K562 (cell line): Measurements from ENCODE around the gene TUBB4B. TPM values are rescaled to one million over a fixed set of nuclear protein-coding genes. Genes with fewer than 3 reads are reported as not detected.
A peak's percentile ranks its signal among the peaks of the same experiment; 100 is the strongest.

Experiments used
- AFF4 ChIP-seq: sonication (generic); formaldehyde crosslinking; IDR thresholded peaks from 2 replicates; pipeline ENCODE4 v1.8.0; 2023; ENCODE audit warnings: mild to moderate bottlenecking, missing genetic modification reagents
- BACH1 ChIP-seq: fragments of 200-800 bp; sonication (Bioruptor generic); IDR thresholded peaks from 2 replicates; pipeline ENCODE4 v1.6.1; 2016; ENCODE audit warnings: missing genetic modification characterization, missing compliant biosample characterization
- E2F6 ChIP-seq, 2 experiments: IDR thresholded peaks; 2 replicates each; pipeline ENCODE4 v1.6.1; 2011; ENCODE audit warnings: borderline replicate concordance in 1 of 2, control low read depth in 1 of 2, low read depth in 1 of 2, low read length in 1 of 2, mild to moderate bottlenecking in 1 of 2, mixed read lengths in 1 of 2, moderate library complexity in 1 of 2; ENCODE audit not compliant: insufficient read depth in 1 of 2, insufficient read length in 1 of 2, poor library complexity in 1 of 2, severe bottlenecking in 1 of 2; ENCODE audit errors: extremely low read depth in 1 of 2
- FOXJ3 ChIP-seq: sonication (generic); formaldehyde crosslinking; IDR thresholded peaks from 2 replicates; pipeline ENCODE4 v1.4.0; 2020; ENCODE audit warnings: mild to moderate bottlenecking, missing genetic modification reagents
- NCOA6 ChIP-seq: fragments of 450-650 bp; IDR thresholded peaks from 2 replicates; pipeline ENCODE4 v1.6.1; 2017; ENCODE audit warnings: mild to moderate bottlenecking
- REST ChIP-seq, 2 experiments: fragments of 450-650 bp; formaldehyde crosslinking in 1 of 2; IDR thresholded peaks; 2 replicates each; pipeline versions ENCODE4 v1.4.0 to v1.6.1; 2014 to 2020; ENCODE audit warnings: mild to moderate bottlenecking in 2 of 2, borderline replicate concordance in 1 of 2, low read depth in 1 of 2
- RFX1 ChIP-seq: fragments of 450-650 bp; IDR thresholded peaks from 2 replicates; pipeline ENCODE4 v1.6.1; 2016; ENCODE audit warnings: mild to moderate bottlenecking, moderate library complexity
- SMARCA5 ChIP-seq: fragments of 450-650 bp; IDR thresholded peaks from 2 replicates; pipeline ENCODE4 v1.6.1; 2016
- SMARCC2 ChIP-seq: fragments of 450-650 bp; IDR thresholded peaks from 2 replicates; pipeline ENCODE4 v1.6.1; 2017; ENCODE audit warnings: antibody characterized with exemption, moderate library complexity, mild to moderate bottlenecking, low read depth
- XRCC5 ChIP-seq: fragments of 200-400 bp; formaldehyde crosslinking; IDR thresholded peaks from 2 replicates; pipeline ENCODE4 v1.6.1; 2017; ENCODE audit warnings: low read depth, mild to moderate bottlenecking, low read length
- ZBTB17 ChIP-seq: fragments of 450-650 bp; formaldehyde crosslinking; IDR thresholded peaks from 2 replicates; pipeline ENCODE4 v1.4.0; 2020; ENCODE audit warnings: mild to moderate bottlenecking
- ZBTB43 ChIP-seq: sonication (generic); formaldehyde crosslinking; IDR thresholded peaks from 2 replicates; pipeline ENCODE4 v1.8.0; 2023; ENCODE audit warnings: mild to moderate bottlenecking, missing genetic modification reagents
- polyA plus RNA-seq, 8 experiments: library from polyadenylated mRNA; depleted of rRNA in 4 of 8; stranded (reverse) in 5 of 8; unstranded in 3 of 8; fragments of >200 nt; fragmentation: Nextera tagmentation in 2 of 8; fragmentation: Illumina TruSeq in 1 of 8; extraction: Ambion mirVana in 2 of 8; extraction: Trizol in 1 of 8; gene quantifications; 2 replicates each; pipeline versions ENCODE4 v1.2.1 to v1.2.3, GENCODE V29; 2011 to 2014; ENCODE audit warnings: inconsistent platforms in 1 of 8, missing spikeins in 1 of 8
- total RNA-seq, 7 experiments: library from RNA; depleted of rRNA in 6 of 7; stranded (reverse); fragments of >200 nt in 6 of 7; fragmentation: Illumina TruSeq in 2 of 7; extraction: Trizol in 2 of 7; gene quantifications; 2 replicates each; pipeline versions ENCODE4 v1.2.1 to v1.2.3, GENCODE V29; 2011 to 2021; ENCODE audit warnings: low replicate concordance in 1 of 7

TUBB4B gene
- total and polyA plus RNA-seq, 9 of the 15 experiments (the other 6 are each of a cell fraction or from before 2014, with no cell fraction given), result 24.1 to 443 (median 268) TPM

GRCh38 chr9:137268538-137269201, 27.6 kb downstream of the TUBB4B start (continued):
- TF ChIP-seq REST (IDR thresholded peaks at IDR 0.05; ENCODE audit: borderline replicate concordance) (no peak), REST (CRISPR knock-in tag; IDR thresholded peaks at IDR 0.05; ENCODE audit: low read depth) (no peak), SMARCA5 (peak; percentile 55; the same call in 1 of the 2 replicates), ZBTB43 (CRISPR knock-in tag) (no peak), FOXJ3 (CRISPR knock-in tag) (no peak), AFF4 (CRISPR knock-in tag) (0 out of 2 replicates have a peak, but pooled peaks have one; percentile 25), RFX1 (no peak), E2F6 (IDR thresholded peaks at IDR 0.05; ENCODE audit: borderline replicate concordance in 1 of 2, extremely low read depth in 1 of 2, insufficient read depth in 1 of 2, insufficient read length in 1 of 2, low read depth in 1 of 2, low read length in 1 of 2, poor library complexity in 1 of 2, severe bottlenecking in 1 of 2) (peak; percentile 40 to 49), BACH1 (tag) (peak; percentile 67), XRCC5 (no peak), NCOA6 (peak; percentile 14; the same call in 1 of the 2 replicates), ZBTB17 (CRISPR knock-in tag) (no peak), SMARCC2 (peak; percentile 59)
